ENCODE data around the gene FCHSD1.
"Not testable (repeated sequence)": the region's sequence is repeated elsewhere in the genome, so short reads cannot be mapped to it uniquely, and the experiment has no call there.

Gene FCHSD1

GRCh38 chr5:141611289-141611688 is 39.9 kb downstream of the FCHSD1 start:
- no peak for TF ChIP-seq CTCF (IDR thresholded peaks at IDR 0.05; ENCODE audit: control insufficient read depth, extremely low read depth, insufficient read depth)
- DNase-seq (ENCODE audit: low read depth): no peak
- H3K4me3 ChIP-seq (ENCODE audit: low read depth, low read length): no peak overlapping the region

GRCh38 chr5:141609921-141610320 is 41.3 kb downstream of the FCHSD1 start:
- not testable (repeated sequence) for H3K4me3 ChIP-seq (ENCODE audit: low read depth, low read length); DNase-seq (ENCODE audit: low read depth)

- no peak for DNase-seq (ENCODE audit: low read depth)
- H3K4me3 ChIP-seq (ENCODE audit: low read depth, low read length): no peak overlapping the region
- no peak for TF ChIP-seq CTCF (IDR thresholded peaks at IDR 0.05; ENCODE audit: control insufficient read depth, extremely low read depth, insufficient read depth)
These were observed 42.2 kb downstream of the FCHSD1 start for GRCh38 chr5:141609044-141609443.

GRCh38 chr5:141608557-141608956 is 42.7 kb downstream of the FCHSD1 start:
- no peak for TF ChIP-seq CTCF (IDR thresholded peaks at IDR 0.05; ENCODE audit: control insufficient read depth, extremely low read depth, insufficient read depth)
- DNase-seq (ENCODE audit: low read depth): no peak

GRCh38 chr5:141608046-141608445 is 43.2 kb downstream of the FCHSD1 start:
- DNase-seq (ENCODE audit: low read depth): no peak
- H3K4me3 ChIP-seq (ENCODE audit: low read depth, low read length): no peak overlapping the region
- TF ChIP-seq CTCF (IDR thresholded peaks at IDR 0.05; ENCODE audit: control insufficient read depth, extremely low read depth, insufficient read depth): no peak

More at GRCh38 chr5:141608557-141608956, 42.7 kb downstream of the FCHSD1 start:
- H3K4me3 ChIP-seq (ENCODE audit: low read depth, low read length): no peak overlapping the region

GRCh38 chr5:141605523-141606277 is 45.5 kb downstream of the FCHSD1 start:
- DNase-seq (ENCODE audit: low read depth): no peak
- TF ChIP-seq CTCF (IDR thresholded peaks at IDR 0.05; ENCODE audit: control insufficient read depth, extremely low read depth, insufficient read depth): no peak
- H3K4me3 ChIP-seq (ENCODE audit: low read depth, low read length): no peak overlapping the region

- no peak for TF ChIP-seq CTCF (IDR thresholded peaks at IDR 0.05; ENCODE audit: control insufficient read depth, extremely low read depth, insufficient read depth)
- no peak for DNase-seq (ENCODE audit: low read depth)
- H3K4me3 ChIP-seq (ENCODE audit: low read depth, low read length): no peak overlapping the region
These were observed 47.1 kb downstream of the FCHSD1 start for GRCh38 chr5:141603923-141604717.

Data from LNCaP clone FGC (cell line).